GM23248 (cell line): ENCODE results near the gene FPGS. TPM values are rescaled to one million over a fixed set of nuclear protein-coding genes. Genes with fewer than 3 reads are reported as not detected.

Experiments used
- DNase-seq: peaks from one replicate; pipeline ENCODE4 v3.0.0-alpha.2; 2015
- H2AFZ ChIP-seq: fragments of 200-600 bp; sonication (generic); 2 replicates; pipeline ENCODE4 v1.6.1; 2016; ENCODE audit warnings: antibody characterized with exemption
- H3F3A ChIP-seq: fragments of 200-600 bp; sonication (generic); 2 replicates; pipeline ENCODE4 v1.6.1; 2016; ENCODE audit warnings: mild to moderate bottlenecking, antibody characterized with exemption, mixed run types; ENCODE audit not compliant: insufficient read depth
- H3K27ac ChIP-seq: fragments of 200-600 bp; sonication (generic); 2 replicates; pipeline ENCODE4 v1.5.1; 2016; ENCODE audit warnings: mild to moderate bottlenecking
- H3K27me3 ChIP-seq: fragments of 200-600 bp; sonication (generic); replicated peaks from 2 replicates; pipeline ENCODE4 v1.6.1; 2016; ENCODE audit warnings: mild to moderate bottlenecking; ENCODE audit not compliant: insufficient read depth
- H3K36me3 ChIP-seq: fragments of 200-600 bp; sonication (generic); 2 replicates; pipeline ENCODE4 v1.6.1; 2016; ENCODE audit warnings: low read depth, mild to moderate bottlenecking
- H3K4me1 ChIP-seq: fragments of 200-600 bp; sonication (generic); 2 replicates; pipeline ENCODE4 v1.6.1; 2016; ENCODE audit warnings: mild to moderate bottlenecking; ENCODE audit not compliant: insufficient read depth
- H3K4me2 ChIP-seq: fragments of 200-600 bp; sonication (generic); one replicate; pipeline ENCODE4 v1.6.1; 2016; ENCODE audit warnings: mild to moderate bottlenecking; ENCODE audit not compliant: unreplicated experiment
- H3K4me3 ChIP-seq: fragments of 200-600 bp; sonication (generic); 2 replicates; pipeline ENCODE4 v1.5.1; 2016; ENCODE audit warnings: mild to moderate bottlenecking
- H3K79me2 ChIP-seq: fragments of 200-600 bp; sonication (generic); 2 replicates; pipeline ENCODE4 v1.6.1; 2016; ENCODE audit warnings: mild to moderate bottlenecking; ENCODE audit not compliant: insufficient read depth
- H3K9ac ChIP-seq: fragments of 200-600 bp; sonication (generic); 2 replicates; pipeline ENCODE4 v1.6.1; 2016; ENCODE audit warnings: mild to moderate bottlenecking
- H3K9me2 ChIP-seq: fragments of 200-600 bp; sonication (generic); 2 replicates; pipeline ENCODE4 v1.6.1; 2016; ENCODE audit warnings: mixed run types, mild to moderate bottlenecking, moderate library complexity; ENCODE audit not compliant: insufficient read depth
- H3K9me3 ChIP-seq: fragments of 200-600 bp; sonication (generic); one replicate; pipeline ENCODE4 v1.6.1; 2017; ENCODE audit warnings: low read depth
- H4K20me1 ChIP-seq: fragments of 200-600 bp; sonication (generic); 2 replicates; pipeline ENCODE4 v1.6.0; 2016; ENCODE audit not compliant: insufficient read depth
- EZH2 ChIP-seq: fragments of 200-600 bp; sonication (generic); IDR thresholded peaks from 2 replicates; pipeline ENCODE4 v1.6.1; 2018; ENCODE audit warnings: antibody characterized with exemption, mild to moderate bottlenecking; ENCODE audit not compliant: insufficient read depth, poor library complexity, severe bottlenecking
- EZH2phosphoT487 ChIP-seq: fragments of 200-600 bp; sonication (generic); IDR thresholded peaks from 2 replicates; pipeline ENCODE4 v1.6.1; 2018; ENCODE audit warnings: antibody characterized with exemption, moderate library complexity, mild to moderate bottlenecking, low read depth; ENCODE audit not compliant: insufficient read depth
- WGBS, 2 experiments: methylation state at CpG; one replicate each; pipeline ENCODE4 v1.1.6; 2015 to 2017; ENCODE audit warnings: low lambda C conversion rate in 2 of 2, low coverage in 1 of 2; ENCODE audit errors: missing lambda C conversion rate in 2 of 2; 5-methylcytosine and 5-hydroxymethylcytosine counted together
- in situ Hi-C: fragments of 300-500 bp; cut with MboI; formaldehyde crosslinking; loops from 2 replicates; pipeline ENCODE4 v1.15.0; 2020
- polyA plus RNA-seq: library from polyadenylated mRNA; unstranded; fragments of >200 nt; fragmentation: Nextera tagmentation; extraction: Ambion mirVana; gene quantifications from 2 replicates; pipeline ENCODE4 v1.2.1, GENCODE V29; 2016
- total RNA-seq: library from RNA; depleted of rRNA; stranded (reverse); fragments of >200 nt; shearing (Covaris generic); gene quantifications from 2 replicates; pipeline ENCODE4 v1.2.3, GENCODE V29; 2014

FPGS gene
- total and polyA plus RNA-seq, 2 experiments from 2014 or later, result 60.2 to 80.4 TPM

- H3K9me2 ChIP-seq, result no peaks in the 10 kb centered on the region
- peaks cover 9% of the 10 kb centered on the region; the same call in 1 of the 2 replicates for H3K79me2 ChIP-seq
- no peak overlapping the region for H3K9ac ChIP-seq
- H3K4me3 ChIP-seq, result no peak overlapping the region
- H2AFZ ChIP-seq, result no peak overlapping the region
- 54 to 55% methylated on average over 11 of the region's 11 CpGs for WGBS, 2 experiments
- in situ Hi-C loops, result no loop called here
- no peak overlapping the region for H3K4me2 ChIP-seq
- DNase-seq, result no peak
- H3K27ac ChIP-seq, result no peak overlapping the region
- H3K9me3 ChIP-seq, result no peaks in the 10 kb centered on the region
- H4K20me1 ChIP-seq, result no peaks in the 10 kb centered on the region
- H3K27me3 ChIP-seq, result no peaks in the 10 kb centered on the region
- TF ChIP-seq EZH2phosphoT487 (no peak), EZH2 (no peak)
- H3F3A ChIP-seq, result peaks cover 23% of the 10 kb centered on the region
- H3K36me3 ChIP-seq, result peaks cover 6% of the 10 kb centered on the region
- 0 out of 2 replicates have a peak, but pooled peaks cover 3% of the 10 kb centered on the region for H3K4me1 ChIP-seq
Measured at GRCh38 chr9:127796852-127797370, 5.8 kb upstream of the FPGS start.

- TF ChIP-seq EZH2 (no peak), EZH2phosphoT487 (no peak)
- Histone ChIP-seq H3K27ac (peak overlapping the region; percentile 59), H3K9ac (peak overlapping the region; percentile 98), H3K79me2 (peaks cover 34% of the 10 kb centered on the region), H4K20me1 (no peaks in the 10 kb centered on the region), H3F3A (peaks cover 15% of the 10 kb centered on the region), H3K9me2 (no peaks in the 10 kb centered on the region), H3K4me1 (peaks cover 16% of the 10 kb centered on the region), H3K36me3 (no peaks in the 10 kb centered on the region), H3K4me2 (peak overlapping the region; percentile 83), H2AFZ (peak overlapping the region; percentile 85), H3K4me3 (peak overlapping the region; percentile 91), H3K27me3 (no peaks in the 10 kb centered on the region), H3K9me3 (no peaks in the 10 kb centered on the region)
- in situ Hi-C loops, result no loop called here
- WGBS, 2 experiments, result 17 to 18% methylated on average over 10 of the region's 10 CpGs
- peak; percentile 39 for DNase-seq
Measured at GRCh38 chr9:127801955-127802575, 617 bp upstream of the FPGS start.

GRCh38 chr9:127803507-127804352 lies 1.0 kb downstream of the FPGS start:
- Histone ChIP-seq H3K4me2 (peak overlapping the region; percentile 93), H3K9me2 (no peaks in the 10 kb centered on the region), H3K79me2 (peaks cover 34% of the 10 kb centered on the region), H4K20me1 (no peaks in the 10 kb centered on the region), H2AFZ (peak overlapping the region; percentile 61), H3K9me3 (no peaks in the 10 kb centered on the region), H3K4me3 (peak overlapping the region; percentile 91), H3K4me1 (peaks cover 16% of the 10 kb centered on the region), H3K36me3 (no peaks in the 10 kb centered on the region), H3K27ac (peak overlapping the region; percentile 92), H3F3A (peaks cover 15% of the 10 kb centered on the region), H3K27me3 (no peaks in the 10 kb centered on the region), H3K9ac (peak overlapping the region; percentile 98)
- in situ Hi-C loops, result no loop called here
- TF ChIP-seq EZH2phosphoT487 (no peak), EZH2 (no peak)
- DNase-seq, result peak; percentile 81
- WGBS, 2 experiments, result 32 to 35% methylated on average over 18 of the region's 18 CpGs

- Histone ChIP-seq H4K20me1 (no peaks in the 10 kb centered on the region), H3F3A (peaks cover 11% of the 10 kb centered on the region), H3K36me3 (no peaks in the 10 kb centered on the region), H3K9me2 (no peaks in the 10 kb centered on the region), H3K9me3 (no peaks in the 10 kb centered on the region), H3K4me3 (no peak overlapping the region), H2AFZ (no peak overlapping the region), H3K27ac (no peak overlapping the region), H3K4me1 (peaks cover 16% of the 10 kb centered on the region), H3K4me2 (no peak overlapping the region), H3K27me3 (no peaks in the 10 kb centered on the region), H3K9ac (no peak overlapping the region), H3K79me2 (peaks cover 34% of the 10 kb centered on the region)
- 73 to 74% methylated on average over 8 of the region's 8 CpGs for WGBS, 2 experiments
- TF ChIP-seq EZH2 (no peak), EZH2phosphoT487 (no peak)
- DNase-seq, result peak; percentile 54
- in situ Hi-C loops, result no loop called here
Measured at GRCh38 chr9:127805620-127806019, 2.9 kb downstream of the FPGS start.
